ENCODE data around the gene UHMK1. TPM values are rescaled to one million over a fixed set of nuclear protein-coding genes. Genes with fewer than 3 reads are reported as not detected.
"Not testable (repeated sequence)": the region's sequence is repeated elsewhere in the genome, so short reads cannot be mapped to it uniquely, and the experiment has no call there.

Gene UHMK1
- total RNA-seq, 1 experiment from 2014 or later, result 76.0 TPM

DNA sequence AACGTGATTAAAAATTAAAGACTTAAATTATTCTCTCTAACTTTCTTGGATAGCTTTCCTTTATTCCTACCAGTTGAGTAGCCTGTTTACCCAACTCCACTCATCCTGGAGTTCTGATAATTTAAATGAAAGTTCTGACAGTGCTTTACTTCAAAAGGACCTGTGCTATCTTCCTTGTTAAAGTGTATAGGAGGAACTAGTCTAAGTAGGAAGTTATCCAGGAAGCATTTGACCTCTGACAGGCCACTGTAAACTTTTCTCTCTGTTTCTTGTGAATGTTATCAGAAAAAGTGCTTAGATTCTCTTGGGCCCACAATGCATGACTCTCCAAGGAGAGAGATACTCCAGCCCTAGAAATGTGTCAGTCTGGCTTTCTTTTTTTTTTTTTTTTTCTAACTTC, 73.1 kb downstream of the UHMK1 start:
- DNase-seq (ENCODE audit: low read depth, low spot score) (no peak), ATAC-seq (no peak)
- in situ Hi-C loops (cut with HindIII; ENCODE audit: low pct_unique_long_range_greater_than_20kb, low sequenced_read_pairs) (no loop called here), intact Hi-C loops (cut with micrococcal nuclease; ENCODE audit: unreplicated experiment) (no loop called here)
- no peak overlapping the region for H3K27ac ChIP-seq (ENCODE audit: low read length)
- peaks cover 18% of the 10 kb centered on the region; the same call in 1 of the 2 replicates for H3K36me3 ChIP-seq (ENCODE audit: control insufficient read depth, insufficient read depth, low read length)
- H3K4me1 ChIP-seq (ENCODE audit: control insufficient read depth, insufficient read depth, low read length), result peaks cover 10% of the 10 kb centered on the region
- ChIA-PET POLR2A (interaction anchor here (0.7 kb wide), 1 partner anchor 832 kb away, joined by 3 read pairs; no protein-coding TSS in a partner anchor), CTCF (no interaction called here)
- TF ChIP-seq, protein P1, sequence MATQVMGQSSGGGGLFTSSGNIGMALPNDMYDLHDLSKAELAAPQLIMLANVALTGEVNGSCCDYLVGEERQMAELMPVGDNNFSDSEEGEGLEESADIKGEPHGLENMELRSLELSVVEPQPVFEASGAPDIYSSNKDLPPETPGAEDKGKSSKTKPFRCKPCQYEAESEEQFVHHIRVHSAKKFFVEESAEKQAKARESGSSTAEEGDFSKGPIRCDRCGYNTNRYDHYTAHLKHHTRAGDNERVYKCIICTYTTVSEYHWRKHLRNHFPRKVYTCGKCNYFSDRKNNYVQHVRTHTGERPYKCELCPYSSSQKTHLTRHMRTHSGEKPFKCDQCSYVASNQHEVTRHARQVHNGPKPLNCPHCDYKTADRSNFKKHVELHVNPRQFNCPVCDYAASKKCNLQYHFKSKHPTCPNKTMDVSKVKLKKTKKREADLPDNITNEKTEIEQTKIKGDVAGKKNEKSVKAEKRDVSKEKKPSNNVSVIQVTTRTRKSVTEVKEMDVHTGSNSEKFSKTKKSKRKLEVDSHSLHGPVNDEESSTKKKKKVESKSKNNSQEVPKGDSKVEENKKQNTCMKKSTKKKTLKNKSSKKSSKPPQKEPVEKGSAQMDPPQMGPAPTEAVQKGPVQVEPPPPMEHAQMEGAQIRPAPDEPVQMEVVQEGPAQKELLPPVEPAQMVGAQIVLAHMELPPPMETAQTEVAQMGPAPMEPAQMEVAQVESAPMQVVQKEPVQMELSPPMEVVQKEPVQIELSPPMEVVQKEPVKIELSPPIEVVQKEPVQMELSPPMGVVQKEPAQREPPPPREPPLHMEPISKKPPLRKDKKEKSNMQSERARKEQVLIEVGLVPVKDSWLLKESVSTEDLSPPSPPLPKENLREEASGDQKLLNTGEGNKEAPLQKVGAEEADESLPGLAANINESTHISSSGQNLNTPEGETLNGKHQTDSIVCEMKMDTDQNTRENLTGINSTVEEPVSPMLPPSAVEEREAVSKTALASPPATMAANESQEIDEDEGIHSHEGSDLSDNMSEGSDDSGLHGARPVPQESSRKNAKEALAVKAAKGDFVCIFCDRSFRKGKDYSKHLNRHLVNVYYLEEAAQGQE (IDR thresholded peaks at IDR 0.05; ENCODE audit: insufficient read depth in 1 of 2, low read depth in 2 of 2, low read length in 1 of 2), result no peak
- TF ChIP-seq POLR2AphosphoS5 (IDR thresholded peaks at IDR 0.05; ENCODE audit: low read depth, low read length) (no peak), TCF7L2 (IDR thresholded peaks at IDR 0.05; ENCODE audit: low read depth, low read length) (no peak), SIN3A (IDR thresholded peaks at IDR 0.05; ENCODE audit: borderline replicate concordance, insufficient read depth, low read depth, low read length) (no peak)
- TF ChIP-seq, protein P2, sequence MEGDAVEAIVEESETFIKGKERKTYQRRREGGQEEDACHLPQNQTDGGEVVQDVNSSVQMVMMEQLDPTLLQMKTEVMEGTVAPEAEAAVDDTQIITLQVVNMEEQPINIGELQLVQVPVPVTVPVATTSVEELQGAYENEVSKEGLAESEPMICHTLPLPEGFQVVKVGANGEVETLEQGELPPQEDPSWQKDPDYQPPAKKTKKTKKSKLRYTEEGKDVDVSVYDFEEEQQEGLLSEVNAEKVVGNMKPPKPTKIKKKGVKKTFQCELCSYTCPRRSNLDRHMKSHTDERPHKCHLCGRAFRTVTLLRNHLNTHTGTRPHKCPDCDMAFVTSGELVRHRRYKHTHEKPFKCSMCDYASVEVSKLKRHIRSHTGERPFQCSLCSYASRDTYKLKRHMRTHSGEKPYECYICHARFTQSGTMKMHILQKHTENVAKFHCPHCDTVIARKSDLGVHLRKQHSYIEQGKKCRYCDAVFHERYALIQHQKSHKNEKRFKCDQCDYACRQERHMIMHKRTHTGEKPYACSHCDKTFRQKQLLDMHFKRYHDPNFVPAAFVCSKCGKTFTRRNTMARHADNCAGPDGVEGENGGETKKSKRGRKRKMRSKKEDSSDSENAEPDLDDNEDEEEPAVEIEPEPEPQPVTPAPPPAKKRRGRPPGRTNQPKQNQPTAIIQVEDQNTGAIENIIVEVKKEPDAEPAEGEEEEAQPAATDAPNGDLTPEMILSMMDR (IDR thresholded peaks at IDR 0.05), result no peak
- no peaks in the 10 kb centered on the region for H3K9me3 ChIP-seq (ENCODE audit: control insufficient read depth, insufficient read depth, low read depth, low read length)
- H3K4me3 ChIP-seq (ENCODE audit: low read depth in 2 of 2, low read length in 2 of 2), result no peak overlapping the region
- BruUV-seq (replicated peaks), result no TSS peak
- H3K27me3 ChIP-seq (ENCODE audit: control insufficient read depth, insufficient read depth, low read length), result no peaks in the 10 kb centered on the region

DNA sequence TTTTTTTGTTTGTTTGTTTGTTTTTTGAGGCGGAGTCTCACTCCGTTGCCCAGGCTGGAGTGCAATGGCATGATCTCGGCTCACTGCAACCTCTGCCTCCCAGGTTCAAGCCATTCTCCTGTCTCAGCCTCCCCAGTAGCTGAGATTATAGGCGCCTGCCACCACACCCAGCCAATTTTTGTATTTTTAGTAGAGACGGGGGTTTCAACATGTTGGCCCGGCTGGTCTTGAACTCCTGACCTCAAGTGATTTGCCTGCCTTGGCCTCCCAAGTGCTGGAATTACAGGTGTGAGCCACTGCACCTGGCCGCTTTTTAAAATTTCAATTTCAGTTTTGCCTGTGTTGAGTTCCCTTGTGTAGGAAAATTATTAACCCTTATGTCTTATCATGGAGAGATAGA, 73.5 kb downstream of the UHMK1 start:
- H3K36me3 ChIP-seq (ENCODE audit: control insufficient read depth, insufficient read depth, low read length), result peaks cover 18% of the 10 kb centered on the region; the same call in 1 of the 2 replicates
- H3K4me3 ChIP-seq (ENCODE audit: low read depth in 2 of 2, low read length in 2 of 2); POLR2A ChIA-PET; in situ Hi-C loops (cut with HindIII; ENCODE audit: low pct_unique_long_range_greater_than_20kb, low sequenced_read_pairs); BruUV-seq (replicated peaks); H3K27me3 ChIP-seq (ENCODE audit: control insufficient read depth, insufficient read depth, low read length); H3K4me1 ChIP-seq (ENCODE audit: control insufficient read depth, insufficient read depth, low read length); intact Hi-C loops (cut with micrococcal nuclease; ENCODE audit: unreplicated experiment); H3K27ac ChIP-seq (ENCODE audit: low read length); H3K9me3 ChIP-seq (ENCODE audit: control insufficient read depth, insufficient read depth, low read depth, low read length); DNase-seq (ENCODE audit: low read depth, low spot score); ATAC-seq; CTCF ChIA-PET: not testable (repeated sequence)

DNA sequence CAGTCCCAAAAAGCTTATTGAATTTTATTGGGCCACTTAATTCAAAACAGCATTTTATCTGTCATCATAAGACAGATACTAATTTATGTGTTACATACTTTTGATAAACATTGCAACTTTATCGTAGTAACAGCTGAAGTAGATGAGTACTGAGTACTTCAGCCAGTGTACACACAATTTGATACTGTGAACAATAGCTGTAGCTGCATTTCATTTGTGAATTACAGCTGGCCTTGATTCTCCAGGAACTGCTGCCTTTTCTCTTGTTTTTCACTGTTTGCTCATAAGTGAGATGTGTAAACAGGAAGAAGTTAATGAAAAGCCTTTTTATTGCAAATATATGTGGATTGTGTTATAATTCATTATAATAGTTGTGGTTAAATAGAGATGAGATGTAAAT, 74.1 kb downstream of the UHMK1 start:
- Histone ChIP-seq H3K27me3 (ENCODE audit: control insufficient read depth, insufficient read depth, low read length) (no peaks in the 10 kb centered on the region), H3K36me3 (ENCODE audit: control insufficient read depth, insufficient read depth, low read length) (peaks cover 18% of the 10 kb centered on the region; the same call in 1 of the 2 replicates), H3K4me1 (ENCODE audit: control insufficient read depth, insufficient read depth, low read length) (peaks cover 10% of the 10 kb centered on the region), H3K9me3 (ENCODE audit: control insufficient read depth, insufficient read depth, low read depth, low read length) (no peaks in the 10 kb centered on the region), H3K27ac (ENCODE audit: low read length) (no peak overlapping the region), H3K4me3 (ENCODE audit: low read depth in 2 of 2, low read length in 2 of 2) (no peak overlapping the region)
- ChIA-PET POLR2A (no interaction called here), CTCF (no interaction called here)
- no peak for DNase-seq (ENCODE audit: low read depth, low spot score)
- no peak for ATAC-seq
- in situ Hi-C loops (cut with HindIII; ENCODE audit: low pct_unique_long_range_greater_than_20kb, low sequenced_read_pairs) (no loop called here), intact Hi-C loops (cut with micrococcal nuclease; ENCODE audit: unreplicated experiment) (no loop called here)
- TF ChIP-seq SIN3A (IDR thresholded peaks at IDR 0.05; ENCODE audit: borderline replicate concordance, insufficient read depth, low read depth, low read length) (no peak), POLR2AphosphoS5 (IDR thresholded peaks at IDR 0.05; ENCODE audit: low read depth, low read length) (no peak), TCF7L2 (IDR thresholded peaks at IDR 0.05; ENCODE audit: low read depth, low read length) (no peak)
- TF ChIP-seq, protein P2 (IDR thresholded peaks at IDR 0.05), result no peak
- TF ChIP-seq, protein P1 (IDR thresholded peaks at IDR 0.05; ENCODE audit: insufficient read depth in 1 of 2, low read depth in 2 of 2, low read length in 1 of 2), result no peak
- no TSS peak for BruUV-seq (replicated peaks)

Measured in Panc1 (cell line).